MM.1S (cell line): ENCODE measurements around the gene ACSL6.

Experiments
- DNase-seq: peaks from one replicate; pipeline ENCODE4 v3.0.0-alpha.2; 2015
- H2AFZ ChIP-seq: fragments of 300-600 bp; sonication (generic); 2 replicates; pipeline ENCODE4 v1.6.0; 2016; ENCODE audit warnings: antibody characterized with exemption, low read length
- H3F3A ChIP-seq: fragments of 300-600 bp; sonication (generic); 2 replicates; pipeline ENCODE4 v1.6.1; 2016; ENCODE audit warnings: mild to moderate bottlenecking, antibody characterized with exemption, low read length, moderate library complexity, mixed read lengths; ENCODE audit not compliant: insufficient read depth
- H3K27ac ChIP-seq: fragments of 300-600 bp; sonication (generic); 2 replicates; pipeline ENCODE4 v1.5.1; 2016; ENCODE audit warnings: mild to moderate bottlenecking, low read length
- H3K27me3 ChIP-seq: fragments of 300-600 bp; sonication (generic); replicated peaks from 2 replicates; pipeline ENCODE4 v1.6.0; 2016; ENCODE audit warnings: low read length; ENCODE audit not compliant: insufficient read depth
- H3K36me3 ChIP-seq: fragments of 300-600 bp; sonication (generic); replicated peaks from 2 replicates; pipeline ENCODE4 v1.6.1; 2016; ENCODE audit warnings: mild to moderate bottlenecking, low read length, mixed read lengths; ENCODE audit not compliant: insufficient read depth
- H3K4me1 ChIP-seq: fragments of 300-600 bp; sonication (generic); 2 replicates; pipeline ENCODE4 v1.6.1; 2016; ENCODE audit warnings: low read length, mixed read lengths
- H3K4me2 ChIP-seq: fragments of 300-600 bp; sonication (generic); 2 replicates; pipeline ENCODE4 v1.6.0; 2016; ENCODE audit warnings: low read depth, low read length
- H3K4me3 ChIP-seq: fragments of 300-600 bp; sonication (generic); 2 replicates; pipeline ENCODE4 v1.5.1; 2016; ENCODE audit warnings: low read length, mixed read lengths
- H3K79me2 ChIP-seq: fragments of 300-600 bp; sonication (generic); 2 replicates; pipeline ENCODE4 v1.6.1; 2016; ENCODE audit warnings: mixed run types, low read length, mixed read lengths
- H3K9ac ChIP-seq: fragments of 300-600 bp; sonication (generic); 2 replicates; pipeline ENCODE4 v1.6.1; 2016; ENCODE audit warnings: low read length, mixed read lengths
- H3K9me2 ChIP-seq: fragments of 300-600 bp; sonication (generic); replicated peaks from 2 replicates; pipeline ENCODE4 v1.6.1; 2016; ENCODE audit warnings: mild to moderate bottlenecking, low read length, mixed read lengths; ENCODE audit not compliant: insufficient read depth
- H3K9me3 ChIP-seq: fragments of 300-600 bp; sonication (generic); replicated peaks from 2 replicates; pipeline ENCODE4 v1.6.1; 2016; ENCODE audit warnings: mild to moderate bottlenecking, low read length, mixed read lengths; ENCODE audit not compliant: insufficient read depth
- H4K20me1 ChIP-seq: fragments of 300-600 bp; sonication (generic); 2 replicates; pipeline ENCODE4 v1.6.1; 2016; ENCODE audit warnings: mild to moderate bottlenecking, low read length, moderate library complexity, mixed read lengths; ENCODE audit not compliant: insufficient read depth
- EZH2 ChIP-seq: fragments of 300-600 bp; sonication (generic); optimal IDR thresholded peaks from 2 replicates; pipeline ENCODE3; 2017; ENCODE audit warnings: low read depth, mild to moderate bottlenecking, antibody characterized with exemption, low read length, mixed read lengths
- EZH2phosphoT487 ChIP-seq: fragments of 300-600 bp; sonication (generic); IDR thresholded peaks from 2 replicates; pipeline ENCODE4 v1.6.1; 2018; ENCODE audit warnings: antibody characterized with exemption, low read length
- TF ChIP-seq, protein P1 (sequence below): fragments of 300-600 bp; sonication (generic); IDR thresholded peaks from 2 replicates; pipeline ENCODE4 v1.5.1; 2016; ENCODE audit warnings: antibody characterized with exemption, low read length, mixed read lengths

The ACSL6 gene

DNA sequence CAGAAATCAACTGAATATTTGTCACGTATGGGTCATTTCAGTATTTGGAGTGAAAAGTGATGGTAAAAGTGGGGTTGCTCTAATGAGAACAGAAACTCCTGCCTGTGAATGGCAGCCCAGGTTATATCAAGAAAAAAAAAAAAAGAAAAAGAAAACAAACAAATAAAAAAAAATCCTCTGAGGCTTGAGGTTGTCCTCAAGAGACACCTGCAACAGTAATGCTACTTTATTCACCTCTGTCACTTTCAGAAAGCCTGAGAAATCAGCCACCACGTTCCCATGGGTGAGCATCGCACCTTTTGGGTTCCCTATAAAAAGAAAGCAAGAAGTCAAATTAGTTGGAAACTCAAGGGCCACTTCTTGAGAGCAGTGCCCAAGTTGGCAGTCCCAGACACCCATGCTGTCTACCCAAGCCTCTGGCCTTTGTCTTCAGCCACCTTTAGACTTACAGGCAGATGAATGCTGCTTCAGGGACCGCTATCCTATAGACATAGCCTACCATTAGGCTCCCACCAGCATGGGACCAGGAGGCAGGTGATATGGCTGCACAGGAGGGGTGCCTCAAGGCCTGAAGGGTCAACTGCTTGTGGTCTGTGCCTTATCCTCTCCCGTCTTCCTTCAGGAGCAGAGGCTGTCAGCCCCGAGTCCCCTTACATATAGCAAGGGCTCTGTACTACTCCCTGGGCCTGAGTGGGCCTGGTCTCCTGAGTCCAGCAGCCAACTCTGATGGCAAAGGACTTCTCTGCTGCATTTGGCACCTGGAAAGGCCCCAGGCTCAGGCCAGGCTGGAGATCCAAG lies 34.8 kb downstream of the ACSL6 start:
- TF ChIP-seq, protein P1, sequence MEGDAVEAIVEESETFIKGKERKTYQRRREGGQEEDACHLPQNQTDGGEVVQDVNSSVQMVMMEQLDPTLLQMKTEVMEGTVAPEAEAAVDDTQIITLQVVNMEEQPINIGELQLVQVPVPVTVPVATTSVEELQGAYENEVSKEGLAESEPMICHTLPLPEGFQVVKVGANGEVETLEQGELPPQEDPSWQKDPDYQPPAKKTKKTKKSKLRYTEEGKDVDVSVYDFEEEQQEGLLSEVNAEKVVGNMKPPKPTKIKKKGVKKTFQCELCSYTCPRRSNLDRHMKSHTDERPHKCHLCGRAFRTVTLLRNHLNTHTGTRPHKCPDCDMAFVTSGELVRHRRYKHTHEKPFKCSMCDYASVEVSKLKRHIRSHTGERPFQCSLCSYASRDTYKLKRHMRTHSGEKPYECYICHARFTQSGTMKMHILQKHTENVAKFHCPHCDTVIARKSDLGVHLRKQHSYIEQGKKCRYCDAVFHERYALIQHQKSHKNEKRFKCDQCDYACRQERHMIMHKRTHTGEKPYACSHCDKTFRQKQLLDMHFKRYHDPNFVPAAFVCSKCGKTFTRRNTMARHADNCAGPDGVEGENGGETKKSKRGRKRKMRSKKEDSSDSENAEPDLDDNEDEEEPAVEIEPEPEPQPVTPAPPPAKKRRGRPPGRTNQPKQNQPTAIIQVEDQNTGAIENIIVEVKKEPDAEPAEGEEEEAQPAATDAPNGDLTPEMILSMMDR = no peak
- TF ChIP-seq EZH2phosphoT487 = no peak
- no peak for TF ChIP-seq EZH2

DNA sequence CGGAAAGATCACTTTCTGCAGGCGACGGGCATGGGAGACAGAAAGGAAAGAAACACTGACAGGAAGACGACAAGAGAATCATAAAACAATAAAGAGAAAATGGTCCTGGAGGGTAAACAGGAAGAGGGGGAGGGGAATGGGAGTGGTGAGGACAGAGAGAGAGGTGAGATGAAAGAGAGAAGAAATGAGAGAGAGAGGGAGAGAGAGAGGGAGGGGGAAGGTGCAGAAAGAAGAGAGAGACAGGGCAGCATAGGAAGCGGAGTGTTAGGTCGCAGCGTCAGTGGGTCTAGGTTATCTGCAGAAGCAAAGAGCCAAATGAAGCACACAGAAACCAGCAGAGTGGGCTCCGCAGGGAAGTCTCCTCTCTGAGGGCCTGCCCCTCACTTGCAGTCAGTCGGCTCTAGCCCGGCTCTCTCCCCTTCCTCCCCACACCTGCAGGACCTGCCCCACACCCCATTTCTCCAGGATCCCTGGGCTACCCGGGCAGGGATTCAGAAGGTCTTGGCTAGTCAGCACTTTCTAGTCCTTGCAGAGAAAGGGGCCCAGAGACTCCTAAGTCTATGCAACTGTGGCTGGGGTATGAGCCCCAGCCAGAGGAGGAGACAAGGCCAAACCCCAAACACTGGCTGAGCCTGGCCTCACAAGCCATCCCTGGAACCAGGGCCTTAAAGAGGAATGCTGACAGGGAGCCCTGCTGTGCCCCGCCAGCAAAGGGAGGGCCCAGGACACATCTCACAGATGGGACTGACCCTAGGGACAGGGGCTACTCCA lies 36.3 kb downstream of the ACSL6 start:
- Histone ChIP-seq H3K4me1 (no peaks in the 10 kb centered on the region), H3K27me3 (no peaks in the 10 kb centered on the region), H3K9me2 (no peaks in the 10 kb centered on the region), H3F3A (no peaks in the 10 kb centered on the region), H3K79me2 (no peaks in the 10 kb centered on the region), H3K36me3 (no peaks in the 10 kb centered on the region), H3K9ac (no peak overlapping the region), H3K4me3 (no peak overlapping the region), H3K9me3 (no peaks in the 10 kb centered on the region), H3K27ac (no peak overlapping the region), H3K4me2 (no peak overlapping the region), H2AFZ (no peak overlapping the region), H4K20me1 (no peaks in the 10 kb centered on the region)
- no peak for DNase-seq
- TF ChIP-seq, protein P1 = no peak
- TF ChIP-seq EZH2phosphoT487 (no peak), EZH2 (no peak)

More for the DNA sequence above, 34.8 kb downstream of the ACSL6 start:
- Histone ChIP-seq H3K9me2 (no peaks in the 10 kb centered on the region), H3K4me3 (no peak overlapping the region), H4K20me1 (no peaks in the 10 kb centered on the region), H3F3A (no peaks in the 10 kb centered on the region), H3K4me2 (no peak overlapping the region), H3K9me3 (no peaks in the 10 kb centered on the region), H3K79me2 (no peaks in the 10 kb centered on the region), H3K4me1 (no peaks in the 10 kb centered on the region), H3K27ac (no peak overlapping the region), H2AFZ (no peak overlapping the region), H3K27me3 (no peaks in the 10 kb centered on the region), H3K36me3 (no peaks in the 10 kb centered on the region), H3K9ac (no peak overlapping the region)
- DNase-seq = no peak

- H3K27ac ChIP-seq = no peak overlapping the region
- no peaks in the 10 kb centered on the region for H3K27me3 ChIP-seq
- no peak for DNase-seq
- no peak overlapping the region for H3K4me2 ChIP-seq
- H3K79me2 ChIP-seq = no peaks in the 10 kb centered on the region
- H3K9ac ChIP-seq = no peak overlapping the region
- H3K9me2 ChIP-seq = no peaks in the 10 kb centered on the region
- no peaks in the 10 kb centered on the region for H3K9me3 ChIP-seq
- TF ChIP-seq, protein P1 = no peak
- no peak for TF ChIP-seq EZH2
- no peak for TF ChIP-seq EZH2phosphoT487
- H3F3A ChIP-seq = no peaks in the 10 kb centered on the region
- no peak overlapping the region for H3K4me3 ChIP-seq
- H3K36me3 ChIP-seq = no peaks in the 10 kb centered on the region
- H4K20me1 ChIP-seq = no peaks in the 10 kb centered on the region
- H2AFZ ChIP-seq = no peak overlapping the region
- H3K4me1 ChIP-seq = no peaks in the 10 kb centered on the region
These were observed 36.9 kb downstream of the ACSL6 start for GRCh38 chr5:131974622-131974955.
